Trophoblast cell (in vitro differentiated cells and primary cell): ENCODE data around the gene CDC20. TPM values are rescaled to one million over a fixed set of nuclear protein-coding genes. Genes with fewer than 3 reads are reported as not detected.
A peak's percentile ranks its signal among the peaks of the same experiment; 100 is the strongest.

Experiments used
- DNase-seq, 2 donors: peaks; one replicate each; pipeline ENCODE4 v3.0.0-alpha.2; 2016
- H2AFZ ChIP-seq: 2 replicates; pipeline ENCODE4 v1.6.1; 2013; ENCODE audit warnings: low read length, moderate library complexity, mild to moderate bottlenecking; ENCODE audit not compliant: insufficient read depth, poor library complexity
- H2AK5ac ChIP-seq: 2 replicates; pipeline ENCODE4 v1.6.1; 2013; ENCODE audit warnings: mild to moderate bottlenecking, low read length
- H2BK120ac ChIP-seq: 2 replicates; pipeline ENCODE4 v1.6.1; 2013; ENCODE audit warnings: low read length, mild to moderate bottlenecking, moderate library complexity; ENCODE audit not compliant: insufficient read depth, poor library complexity
- H2BK12ac ChIP-seq: 2 replicates; pipeline ENCODE4 v1.6.1; 2013; ENCODE audit warnings: mild to moderate bottlenecking, low read length, moderate library complexity
- H2BK5ac ChIP-seq: 2 replicates; pipeline ENCODE4 v1.6.1; 2013; ENCODE audit warnings: low read length, low read depth, moderate library complexity, mild to moderate bottlenecking; ENCODE audit not compliant: poor library complexity
- H3K14ac ChIP-seq: 2 replicates; pipeline ENCODE4 v1.6.1; 2013; ENCODE audit warnings: mild to moderate bottlenecking, low read length
- H3K18ac ChIP-seq: 2 replicates; pipeline ENCODE4 v1.6.1; 2013; ENCODE audit warnings: mild to moderate bottlenecking, low read length
- H3K23ac ChIP-seq: 2 replicates; pipeline ENCODE4 v1.6.1; 2013; ENCODE audit warnings: low read length
- H3K27ac ChIP-seq: 2 replicates; pipeline ENCODE4 v1.5.1; 2013; ENCODE audit warnings: low read depth, mild to moderate bottlenecking, inconsistent platforms, low read length, moderate library complexity
- H3K27me3 ChIP-seq: 2 replicates; pipeline ENCODE4 v1.6.1; 2013; ENCODE audit warnings: inconsistent platforms, mild to moderate bottlenecking, low read length, moderate library complexity; ENCODE audit not compliant: insufficient read depth
- H3K36me3 ChIP-seq, 2 experiments: 1 replicate in 1 of 2; 2 replicates in 1 of 2; pipeline ENCODE4 v1.6.1; 2013; ENCODE audit warnings: low read length in 2 of 2, mild to moderate bottlenecking in 2 of 2, moderate library complexity in 1 of 2; ENCODE audit not compliant: insufficient read depth in 2 of 2, control insufficient read depth in 1 of 2
- H3K4ac ChIP-seq: 2 replicates; pipeline ENCODE4 v1.6.1; 2013; ENCODE audit warnings: low read depth, mild to moderate bottlenecking, low read length, moderate library complexity
- H3K4me1 ChIP-seq, 2 experiments: 1 replicate in 1 of 2; 2 replicates in 1 of 2; pipeline ENCODE4 v1.6.1; 2013; ENCODE audit warnings: low read length in 2 of 2, mild to moderate bottlenecking in 2 of 2, moderate library complexity in 1 of 2; ENCODE audit not compliant: insufficient read depth in 2 of 2, control insufficient read depth in 1 of 2
- H3K4me2 ChIP-seq: 2 replicates; pipeline ENCODE4 v1.6.1; 2013; ENCODE audit warnings: inconsistent platforms, mild to moderate bottlenecking, low read length, moderate library complexity
- H3K4me3 ChIP-seq: 2 replicates; pipeline ENCODE4 v1.5.1; 2013; ENCODE audit warnings: mild to moderate bottlenecking, low read depth, low read length, inconsistent platforms
- H3K79me1 ChIP-seq: one replicate; pipeline ENCODE4 v1.6.1; 2013; ENCODE audit warnings: low read length
- H3K79me2 ChIP-seq: 2 replicates; pipeline ENCODE4 v1.6.1; 2013; ENCODE audit warnings: low read length, mild to moderate bottlenecking; ENCODE audit not compliant: control insufficient read depth, insufficient read depth, poor library complexity
- H3K9ac ChIP-seq: 2 replicates; pipeline ENCODE4 v1.6.1; 2013; ENCODE audit warnings: mild to moderate bottlenecking, low read length
- H3K9me3 ChIP-seq: 2 replicates; pipeline ENCODE4 v1.6.1; 2013; ENCODE audit warnings: low read depth, mild to moderate bottlenecking, control low read depth, inconsistent platforms, low read length; ENCODE audit not compliant: insufficient read depth
- H4K12ac ChIP-seq: 2 replicates; pipeline ENCODE4 v1.6.1; 2013; ENCODE audit warnings: low read depth, mild to moderate bottlenecking, low read length, moderate library complexity
- H4K8ac ChIP-seq: 2 replicates; pipeline ENCODE4 v1.6.1; 2013; ENCODE audit warnings: low read depth, mild to moderate bottlenecking, low read length, moderate library complexity
- H4K91ac ChIP-seq: one replicate; pipeline ENCODE4 v1.6.1; 2013; ENCODE audit warnings: low read depth, mild to moderate bottlenecking, low read length, moderate library complexity
- WGBS: extraction: QIAGEN DNeasy Blood & Tissue Kit; methylation state at CpG from one replicate; pipeline ENCODE4 v1.1.7; 2013; ENCODE audit warnings: missing lambda C conversion rate; ENCODE audit not compliant: insufficient read length, insufficient coverage; ENCODE audit errors: extremely low coverage; 5-methylcytosine and 5-hydroxymethylcytosine counted together
- polyA plus RNA-seq: library from polyadenylated mRNA; stranded (reverse); fragments of 200-250 nt; gene quantifications from 2 replicates; pipeline ENCODE4 v1.2.3, GENCODE V29; 2013

The CDC20 gene
- 66.6 and 71.8 TPM in 2 replicates for polyA plus RNA-seq

DNA sequence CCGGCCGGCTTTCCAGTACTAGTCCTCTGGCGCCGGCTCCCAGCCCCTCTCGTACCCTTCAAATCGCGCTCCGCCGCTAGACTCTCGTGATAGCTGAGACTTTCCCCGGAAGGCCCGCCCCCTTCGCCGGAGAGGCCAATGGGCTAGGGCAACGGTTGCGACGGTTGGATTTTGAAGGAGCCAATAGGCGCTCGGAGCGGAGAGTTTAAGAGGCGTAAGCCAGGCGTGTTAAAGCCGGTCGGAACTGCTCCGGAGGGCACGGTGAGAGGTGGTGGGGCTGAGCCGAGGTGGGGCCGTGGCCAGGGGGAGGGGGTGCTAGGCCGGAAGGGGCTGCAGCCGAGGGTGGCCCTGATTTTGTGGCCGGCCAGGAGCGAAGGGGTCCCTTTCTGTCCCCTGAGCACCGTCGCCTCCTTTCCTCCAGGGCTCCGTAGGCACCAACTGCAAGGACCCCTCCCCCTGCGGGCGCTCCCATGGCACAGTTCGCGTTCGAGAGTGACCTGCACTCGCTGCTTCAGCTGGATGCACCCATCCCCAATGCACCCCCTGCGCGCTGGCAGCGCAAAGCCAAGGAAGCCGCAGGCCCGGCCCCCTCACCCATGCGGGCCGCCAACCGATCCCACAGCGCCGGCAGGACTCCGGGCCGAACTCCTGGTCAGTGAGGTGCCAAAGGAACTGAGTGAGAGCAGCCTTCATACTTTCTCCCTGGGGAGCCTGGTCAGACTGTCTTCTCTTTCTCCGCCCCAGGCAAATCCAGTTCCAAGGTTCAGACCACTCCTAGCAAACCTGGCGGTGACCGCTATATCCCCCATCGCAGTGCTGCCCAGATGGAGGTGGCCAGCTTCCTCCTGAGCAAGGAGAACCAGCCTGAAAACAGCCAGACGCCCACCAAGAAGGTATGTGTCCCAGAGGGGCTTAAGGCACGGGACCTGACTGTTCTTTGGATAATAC is at the start of gene CDC20:
TSS of gene CDC20 (plus strand) at position 236 of the 948 bp plus-strand sequence. CDS start at position 471, 235 bp downstream.
- peak within 1 kb of the TSS; percentile 92 for H3K9ac ChIP-seq
- peak within 1 kb of the TSS; percentile 70 for H3K18ac ChIP-seq
- peak within 1 kb of the TSS; percentile 91 for H3K4me3 ChIP-seq
- WGBS: no CpG with 5 or more reads among the region's 59 CpGs
- H3K9me3 ChIP-seq: peaks cover 2% of the 10 kb centered on the region
- H2BK5ac ChIP-seq: peak within 1 kb of the TSS; percentile 70
- H3K79me2 ChIP-seq: peaks cover 6% of the 10 kb centered on the region
- DNase-seq: peak; percentile 98 to 100
- peak within 1 kb of the TSS; percentile 17 for H2AK5ac ChIP-seq
- peak within 1 kb of the TSS; percentile 86 for H3K27ac ChIP-seq
- peak within 1 kb of the TSS; percentile 66 for H3K4me2 ChIP-seq
- peak within 1 kb of the TSS; percentile 78 for H3K14ac ChIP-seq
- peak within 1 kb of the TSS; percentile 61 for H2AFZ ChIP-seq
- H3K4ac ChIP-seq: peak within 1 kb of the TSS; percentile 71
- peak within 1 kb of the TSS; percentile 84 for H4K8ac ChIP-seq
- H3K23ac ChIP-seq: no peak within 1 kb of the TSS
- no peak within 1 kb of the TSS for H2BK12ac ChIP-seq
- H3K36me3 ChIP-seq: peaks cover 25 to 38% of the 10 kb centered on the region in 2 experiments
- peak within 1 kb of the TSS; percentile 78 for H4K12ac ChIP-seq
- peak within 1 kb of the TSS; percentile 81 for H4K91ac ChIP-seq
- H3K79me1 ChIP-seq: peaks cover 8% of the 10 kb centered on the region
- peaks cover 6 to 21% of the 10 kb centered on the region in 2 experiments for H3K4me1 ChIP-seq
- no peaks in the 10 kb centered on the region for H3K27me3 ChIP-seq
- H2BK120ac ChIP-seq: peak within 1 kb of the TSS; percentile 77

DNA sequence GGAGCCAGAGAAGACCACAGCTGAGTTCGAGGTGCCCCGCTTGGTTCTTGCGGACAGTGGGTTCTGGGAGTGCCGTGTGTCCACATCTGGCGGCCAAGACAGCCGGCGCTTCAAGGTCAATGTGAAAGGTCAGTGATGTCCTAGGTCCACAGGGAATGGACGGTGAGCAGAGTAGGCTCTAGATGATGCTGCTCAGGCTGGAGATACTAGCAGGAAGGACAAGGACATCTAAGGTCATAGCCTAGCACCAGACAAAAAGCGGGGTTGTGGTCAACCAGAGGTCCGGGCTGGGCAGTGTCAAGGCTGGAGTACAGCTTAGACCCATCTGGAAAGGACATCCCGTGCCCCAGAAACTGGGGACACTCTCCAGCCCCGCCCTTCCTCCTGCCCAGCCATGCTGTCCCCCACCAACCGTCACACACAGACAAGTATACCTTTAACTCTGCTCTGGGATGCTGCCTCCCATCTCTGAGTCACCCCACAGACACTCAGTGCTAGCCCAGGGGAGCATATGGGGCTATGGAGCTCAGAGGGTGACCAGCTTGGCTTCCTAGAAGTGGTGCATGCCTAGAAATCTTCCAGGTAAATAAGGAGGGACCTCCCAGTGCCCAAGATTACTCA is 49.3 kb upstream of the CDC20 start:
- Histone ChIP-seq H3K27me3 (no peaks in the 10 kb centered on the region), H3K27ac (no peak overlapping the region), H4K12ac (no peak overlapping the region), H2AFZ (no peak overlapping the region), H4K8ac (no peak overlapping the region), H3K18ac (no peak overlapping the region), H3K23ac (no peak overlapping the region), H2BK120ac (no peak overlapping the region), H2BK5ac (no peak overlapping the region), H3K9me3 (peaks cover 3% of the 10 kb centered on the region), H2AK5ac (no peak overlapping the region), H2BK12ac (no peak overlapping the region), H3K4me1 (no peaks in the 10 kb centered on the region), H3K36me3 (no peaks in the 10 kb centered on the region), H3K4me2 (no peak overlapping the region), H3K4me3 (no peak overlapping the region), H3K79me1 (no peaks in the 10 kb centered on the region), H4K91ac (no peak overlapping the region), H3K79me2 (no peaks in the 10 kb centered on the region), H3K9ac (no peak overlapping the region), H3K14ac (no peak overlapping the region), H3K4ac (no peak overlapping the region)
- no CpG with 5 or more reads among the region's 13 CpGs for WGBS
- no peak for DNase-seq

DNA sequence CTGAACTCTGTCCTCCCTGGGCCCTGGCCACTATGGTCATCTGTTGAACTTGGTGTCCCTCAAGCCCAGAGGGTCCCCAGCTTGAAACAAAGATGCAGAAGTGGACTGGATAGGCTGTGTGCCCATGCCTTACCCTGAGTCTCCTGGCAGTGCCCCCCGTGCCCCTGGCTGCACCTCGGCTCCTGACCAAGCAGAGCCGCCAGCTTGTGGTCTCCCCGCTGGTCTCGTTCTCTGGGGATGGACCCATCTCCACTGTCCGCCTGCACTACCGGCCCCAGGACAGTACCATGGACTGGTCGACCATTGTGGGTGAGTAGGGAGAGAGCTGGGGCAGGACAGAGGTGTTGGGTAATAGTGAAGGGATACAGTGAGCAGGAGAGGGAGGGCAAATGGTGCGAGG is 47.3 kb upstream of the CDC20 start:
- no peak overlapping the region for H3K27ac ChIP-seq
- no peak overlapping the region for H2BK12ac ChIP-seq
- H3K27me3 ChIP-seq: no peaks in the 10 kb centered on the region
- no peaks in the 10 kb centered on the region for H3K79me2 ChIP-seq
- H3K4me2 ChIP-seq: no peak overlapping the region
- DNase-seq: no peak
- H2AFZ ChIP-seq: no peak overlapping the region
- no peak overlapping the region for H3K14ac ChIP-seq
- no peaks in the 10 kb centered on the region for H3K4me1 ChIP-seq
- no peak overlapping the region for H4K91ac ChIP-seq
- no peak overlapping the region for H3K9ac ChIP-seq
- H2BK5ac ChIP-seq: no peak overlapping the region
- WGBS: no CpG with 5 or more reads among the region's 9 CpGs
- no peak overlapping the region for H2BK120ac ChIP-seq
- H3K79me1 ChIP-seq: no peaks in the 10 kb centered on the region
- no peak overlapping the region for H2AK5ac ChIP-seq
- H3K9me3 ChIP-seq: peaks cover 2% of the 10 kb centered on the region
- H3K4ac ChIP-seq: no peak overlapping the region
- H4K8ac ChIP-seq: no peak overlapping the region
- H4K12ac ChIP-seq: no peak overlapping the region
- no peak overlapping the region for H3K18ac ChIP-seq
- H3K4me3 ChIP-seq: peak overlapping the region; percentile 5
- no peaks in the 10 kb centered on the region for H3K36me3 ChIP-seq
- no peak overlapping the region for H3K23ac ChIP-seq

DNA sequence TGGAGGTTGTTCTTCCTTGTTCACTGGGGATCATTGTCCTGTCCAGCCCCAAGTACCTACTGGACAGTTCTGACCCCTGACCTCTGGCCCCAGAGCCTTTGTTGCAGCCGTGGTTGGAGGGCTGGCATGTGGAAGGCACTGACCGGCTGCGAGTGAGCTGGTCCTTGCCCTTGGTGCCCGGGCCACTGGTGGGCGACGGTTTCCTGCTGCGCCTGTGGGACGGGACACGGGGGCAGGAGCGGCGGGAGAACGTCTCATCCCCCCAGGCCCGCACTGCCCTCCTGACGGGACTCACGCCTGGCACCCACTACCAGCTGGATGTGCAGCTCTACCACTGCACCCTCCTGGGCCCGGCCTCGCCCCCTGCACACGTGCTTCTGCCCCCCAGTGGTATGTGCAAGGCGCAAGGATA is 46.6 kb upstream of the CDC20 start:
- H4K8ac ChIP-seq: no peak overlapping the region
- H2BK5ac ChIP-seq: no peak overlapping the region
- no peak overlapping the region for H3K4ac ChIP-seq
- H3K9ac ChIP-seq: no peak overlapping the region
- no peaks in the 10 kb centered on the region for H3K79me1 ChIP-seq
- DNase-seq: no peak
- H3K27me3 ChIP-seq: no peaks in the 10 kb centered on the region
- no peak overlapping the region for H3K14ac ChIP-seq
- H3K27ac ChIP-seq: no peak overlapping the region
- H3K23ac ChIP-seq: no peak overlapping the region
- no peak overlapping the region for H2BK12ac ChIP-seq
- no peak overlapping the region for H3K4me3 ChIP-seq
- H3K9me3 ChIP-seq: peaks cover 2% of the 10 kb centered on the region
- H3K36me3 ChIP-seq: no peaks in the 10 kb centered on the region
- H3K4me1 ChIP-seq: no peaks in the 10 kb centered on the region
- H3K4me2 ChIP-seq: no peak overlapping the region
- no peak overlapping the region for H3K18ac ChIP-seq
- no peaks in the 10 kb centered on the region for H3K79me2 ChIP-seq
- no peak overlapping the region for H2AFZ ChIP-seq
- no peak overlapping the region for H2AK5ac ChIP-seq
- no peak overlapping the region for H4K91ac ChIP-seq
- no peak overlapping the region for H4K12ac ChIP-seq
- H2BK120ac ChIP-seq: no peak overlapping the region
- WGBS: no CpG with 5 or more reads among the region's 19 CpGs
